ENCODE results near the gene VSTM4. TPM values are rescaled to one million over a fixed set of nuclear protein-coding genes. Genes with fewer than 3 reads are reported as not detected.
A peak's percentile ranks its signal among the peaks of the same experiment; 100 is the strongest.

VSTM4 gene
- total and polyA plus RNA-seq, 9 of the 15 experiments (the other 6 are each of a cell fraction or from before 2014, with no cell fraction given), result 1.0 to 7.9 (median 3.0) TPM

DNA sequence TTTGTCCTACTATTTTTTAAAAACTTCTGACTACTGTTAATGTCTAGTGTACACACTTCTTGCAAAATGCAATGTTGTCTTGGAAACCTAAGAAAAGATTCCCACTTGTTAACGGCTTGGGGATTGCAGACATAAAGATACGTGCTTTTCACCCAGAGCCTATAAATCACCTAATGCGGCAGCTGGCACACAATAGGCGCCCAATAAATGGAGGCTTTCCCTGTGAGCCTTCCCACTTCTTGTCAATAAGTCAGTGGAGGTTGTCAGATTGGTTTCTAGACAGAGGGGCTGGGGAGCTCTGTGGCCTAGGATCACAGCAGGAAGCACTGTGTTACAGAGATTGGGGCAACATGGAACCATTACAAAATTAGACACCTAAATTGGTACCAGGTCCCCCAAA, 74.7 kb downstream of the VSTM4 start:
- no peak overlapping the region for H3K4me2 ChIP-seq (ENCODE audit: insufficient read depth, low read length)
- in situ Hi-C loops (cut with MboI), result no loop called here
- no peaks in the 10 kb centered on the region for H3K79me2 ChIP-seq (ENCODE audit: control insufficient read depth, insufficient read depth, low read length)
- no peaks in the 10 kb centered on the region for H3K36me3 ChIP-seq (ENCODE audit: control insufficient read depth, insufficient read depth, low read length)
- intact Hi-C loops (cut with micrococcal nuclease), result no loop called here
- no peaks in the 10 kb centered on the region for H4K20me1 ChIP-seq (replicated peaks; ENCODE audit: control insufficient read depth, insufficient read depth, low read length)
- no peak overlapping the region for H2AFZ ChIP-seq (ENCODE audit: low read depth, low read length)
- CTCF ChIA-PET (ENCODE audit: low intra/inter-chr PET ratio), result no interaction called here
- BruUV-seq (replicated peaks), result no TSS peak
- no peaks in the 10 kb centered on the region for H3K9me1 ChIP-seq (ENCODE audit: control insufficient read depth, insufficient read depth, low read length)
- no peak for FAIRE-seq
- H3K27ac ChIP-seq (ENCODE audit: extremely low read depth, low read depth, low read length), result no peak overlapping the region
- no peak for ATAC-seq
- H3K4me1 ChIP-seq (replicated peaks in 1 of 2; ENCODE audit: control insufficient read depth in 2 of 2, insufficient read depth in 2 of 2, low read length in 2 of 2), result peaks cover 0 to 13% of the 10 kb centered on the region in 2 experiments; a peak in 4 of 5 replicates
- H3K9ac ChIP-seq (ENCODE audit: insufficient read depth in 1 of 2, low read depth in 2 of 2, low read length in 2 of 2), result no peak overlapping the region
- DNase-seq (ENCODE audit: extremely low read depth in 1 of 4, low spot score in 3 of 4), result no peak
- 66% methylated on average over 4 of the region's 4 CpGs for WGBS (ENCODE audit: insufficient coverage, low coverage, missing lambda C conversion rate)
- H3K9me3 ChIP-seq (replicated peaks; ENCODE audit: control insufficient read depth, insufficient read depth, low read depth, low read length), result no peaks in the 10 kb centered on the region
- no peak overlapping the region for H3K4me3 ChIP-seq
- no peaks in the 10 kb centered on the region for H3K27me3 ChIP-seq (ENCODE audit: control insufficient read depth in 2 of 2, insufficient read depth in 2 of 2, low read length in 2 of 2)
- POLR2A ChIA-PET, result interaction anchor here (0.9 to 1.1 kb wide), 2 partner anchors 11 to 15 kb away, joined by 3 read pairs; no protein-coding TSS in a partner anchor
- TF ChIP-seq ZNF3 (CRISPR knock-in tag; IDR thresholded peaks at IDR 0.05) (no peak), POLR2H (tag; IDR thresholded peaks at IDR 0.05; ENCODE audit: low read depth) (no peak), E2F3 (CRISPR knock-in tag; IDR thresholded peaks at IDR 0.05) (no peak)

DNA sequence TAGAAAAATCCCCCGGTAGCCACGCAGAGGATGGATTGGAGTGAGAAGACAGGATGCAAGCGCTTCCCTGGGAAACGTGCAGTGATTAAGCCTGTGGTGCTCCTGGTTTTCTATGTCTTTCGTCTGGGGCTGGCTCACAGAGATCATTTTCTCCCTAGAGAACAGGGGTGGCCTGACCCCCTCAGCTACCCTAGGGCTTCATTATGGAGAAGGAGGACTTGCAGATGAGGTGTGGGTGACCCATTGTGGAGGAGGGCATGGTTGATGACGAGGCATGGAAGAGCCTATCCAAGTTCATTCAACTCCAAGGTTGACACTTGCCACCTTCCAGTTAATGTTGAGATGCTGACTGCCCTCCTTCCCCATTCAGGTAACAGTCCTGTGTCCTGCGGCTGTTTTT, 75.9 kb downstream of the VSTM4 start:
- ATAC-seq (no peak), DNase-seq (ENCODE audit: extremely low read depth in 1 of 4, low spot score in 3 of 4) (no peak), FAIRE-seq (no peak)
- in situ Hi-C loops (cut with MboI) (no loop called here), intact Hi-C loops (cut with micrococcal nuclease) (no loop called here)
- Histone ChIP-seq H3K9me1 (ENCODE audit: control insufficient read depth, insufficient read depth, low read length) (no peaks in the 10 kb centered on the region), H3K9me3 (replicated peaks; ENCODE audit: control insufficient read depth, insufficient read depth, low read depth, low read length) (no peaks in the 10 kb centered on the region), H3K9ac (ENCODE audit: insufficient read depth in 1 of 2, low read depth in 2 of 2, low read length in 2 of 2) (no peak overlapping the region; a peak in 1 of 4 replicates), H2AFZ (ENCODE audit: low read depth, low read length) (no peak overlapping the region), H3K27ac (ENCODE audit: extremely low read depth, low read depth, low read length) (no peak overlapping the region), H3K79me2 (ENCODE audit: control insufficient read depth, insufficient read depth, low read length) (no peaks in the 10 kb centered on the region), H3K4me2 (ENCODE audit: insufficient read depth, low read length) (no peak overlapping the region), H3K4me3 (no peak overlapping the region), H3K36me3 (ENCODE audit: control insufficient read depth, insufficient read depth, low read length) (no peaks in the 10 kb centered on the region), H3K4me1 (replicated peaks in 1 of 2; ENCODE audit: control insufficient read depth in 2 of 2, insufficient read depth in 2 of 2, low read length in 2 of 2) (peaks cover 2 to 13% of the 10 kb centered on the region in 2 experiments), H3K27me3 (ENCODE audit: control insufficient read depth in 2 of 2, insufficient read depth in 2 of 2, low read length in 2 of 2) (no peaks in the 10 kb centered on the region), H4K20me1 (replicated peaks; ENCODE audit: control insufficient read depth, insufficient read depth, low read length) (no peaks in the 10 kb centered on the region)
- ChIA-PET POLR2A (interaction anchor here (0.7 to 1.7 kb wide), 4 partner anchors 9 to 22 kb away, joined by 3 to 5 read pairs (median 4); no protein-coding TSS in a partner anchor), CTCF (ENCODE audit: low intra/inter-chr PET ratio) (no interaction called here)
- BruUV-seq (replicated peaks), result no TSS peak
- TF ChIP-seq TOE1 (IDR thresholded peaks at IDR 0.05; ENCODE audit: borderline replicate concordance) (no peak), TOE1 (CRISPR knock-in tag; IDR thresholded peaks at IDR 0.05; ENCODE audit: borderline replicate concordance, low read depth) (no peak), HDAC1 (IDR thresholded peaks at IDR 0.05) (no peak), ZNF644 (tag; IDR thresholded peaks at IDR 0.05; ENCODE audit: low read depth) (no peak), ZNF717 (CRISPR knock-in tag; IDR thresholded peaks at IDR 0.05) (no peak), ETV1 (tag; conservative IDR thresholded peaks at IDR 0.05; ENCODE audit: low read depth) (no peak), EWSR1 (IDR thresholded peaks at IDR 0.05; ENCODE audit: borderline replicate concordance, low read depth, partially characterized antibody) (no peak)
- TF ChIP-seq, protein P1, sequence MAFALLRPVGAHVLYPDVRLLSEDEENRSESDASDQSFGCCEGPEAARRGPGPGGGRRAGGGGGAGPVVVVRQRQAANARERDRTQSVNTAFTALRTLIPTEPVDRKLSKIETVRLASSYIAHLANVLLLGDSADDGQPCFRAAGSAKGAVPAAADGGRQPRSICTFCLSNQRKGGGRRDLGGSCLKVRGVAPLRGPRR (CRISPR knock-in tag; IDR thresholded peaks at IDR 0.05), result no peak
- TF ChIP-seq, protein P2, sequence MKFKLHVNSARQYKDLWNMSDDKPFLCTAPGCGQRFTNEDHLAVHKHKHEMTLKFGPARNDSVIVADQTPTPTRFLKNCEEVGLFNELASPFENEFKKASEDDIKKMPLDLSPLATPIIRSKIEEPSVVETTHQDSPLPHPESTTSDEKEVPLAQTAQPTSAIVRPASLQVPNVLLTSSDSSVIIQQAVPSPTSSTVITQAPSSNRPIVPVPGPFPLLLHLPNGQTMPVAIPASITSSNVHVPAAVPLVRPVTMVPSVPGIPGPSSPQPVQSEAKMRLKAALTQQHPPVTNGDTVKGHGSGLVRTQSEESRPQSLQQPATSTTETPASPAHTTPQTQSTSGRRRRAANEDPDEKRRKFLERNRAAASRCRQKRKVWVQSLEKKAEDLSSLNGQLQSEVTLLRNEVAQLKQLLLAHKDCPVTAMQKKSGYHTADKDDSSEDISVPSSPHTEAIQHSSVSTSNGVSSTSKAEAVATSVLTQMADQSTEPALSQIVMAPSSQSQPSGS (CRISPR knock-in tag; IDR thresholded peaks at IDR 0.05), result 0 out of 2 replicates have a peak, but pooled peaks have one; percentile 24
- TF ChIP-seq, protein P3, sequence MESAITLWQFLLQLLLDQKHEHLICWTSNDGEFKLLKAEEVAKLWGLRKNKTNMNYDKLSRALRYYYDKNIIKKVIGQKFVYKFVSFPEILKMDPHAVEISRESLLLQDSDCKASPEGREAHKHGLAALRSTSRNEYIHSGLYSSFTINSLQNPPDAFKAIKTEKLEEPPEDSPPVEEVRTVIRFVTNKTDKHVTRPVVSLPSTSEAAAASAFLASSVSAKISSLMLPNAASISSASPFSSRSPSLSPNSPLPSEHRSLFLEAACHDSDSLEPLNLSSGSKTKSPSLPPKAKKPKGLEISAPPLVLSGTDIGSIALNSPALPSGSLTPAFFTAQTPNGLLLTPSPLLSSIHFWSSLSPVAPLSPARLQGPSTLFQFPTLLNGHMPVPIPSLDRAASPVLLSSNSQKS (CRISPR knock-in tag; IDR thresholded peaks at IDR 0.05), result no peak
- 73% methylated on average over 7 of the region's 7 CpGs for WGBS (ENCODE audit: insufficient coverage, low coverage, missing lambda C conversion rate)
